ENCODE data around the gene ADGRG3.

The ADGRG3 gene

DNA sequence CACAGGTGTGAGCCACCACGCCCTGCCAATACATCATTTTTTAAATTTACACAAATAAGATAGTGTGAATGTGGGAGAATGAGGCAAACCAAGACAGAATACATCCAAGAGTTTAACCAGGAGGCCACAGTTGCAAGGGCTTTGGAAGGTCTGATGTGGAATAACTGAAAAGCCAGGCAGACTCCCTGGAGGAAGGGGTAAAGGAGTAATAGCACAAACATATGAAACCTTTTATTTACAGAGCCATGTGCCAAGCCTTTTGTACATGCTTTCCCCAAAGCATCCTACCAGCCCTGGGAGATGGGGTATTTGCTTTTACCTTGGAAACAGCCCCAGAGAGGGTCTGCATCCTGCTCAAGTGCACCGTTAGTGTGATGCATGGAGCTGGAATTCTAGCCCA is 4.7 kb downstream of the ADGRG3 start:
- no peak overlapping the region for H3K4me3 ChIP-seq (ENCODE audit: low read depth, low read length)
- TF ChIP-seq, protein P1, sequence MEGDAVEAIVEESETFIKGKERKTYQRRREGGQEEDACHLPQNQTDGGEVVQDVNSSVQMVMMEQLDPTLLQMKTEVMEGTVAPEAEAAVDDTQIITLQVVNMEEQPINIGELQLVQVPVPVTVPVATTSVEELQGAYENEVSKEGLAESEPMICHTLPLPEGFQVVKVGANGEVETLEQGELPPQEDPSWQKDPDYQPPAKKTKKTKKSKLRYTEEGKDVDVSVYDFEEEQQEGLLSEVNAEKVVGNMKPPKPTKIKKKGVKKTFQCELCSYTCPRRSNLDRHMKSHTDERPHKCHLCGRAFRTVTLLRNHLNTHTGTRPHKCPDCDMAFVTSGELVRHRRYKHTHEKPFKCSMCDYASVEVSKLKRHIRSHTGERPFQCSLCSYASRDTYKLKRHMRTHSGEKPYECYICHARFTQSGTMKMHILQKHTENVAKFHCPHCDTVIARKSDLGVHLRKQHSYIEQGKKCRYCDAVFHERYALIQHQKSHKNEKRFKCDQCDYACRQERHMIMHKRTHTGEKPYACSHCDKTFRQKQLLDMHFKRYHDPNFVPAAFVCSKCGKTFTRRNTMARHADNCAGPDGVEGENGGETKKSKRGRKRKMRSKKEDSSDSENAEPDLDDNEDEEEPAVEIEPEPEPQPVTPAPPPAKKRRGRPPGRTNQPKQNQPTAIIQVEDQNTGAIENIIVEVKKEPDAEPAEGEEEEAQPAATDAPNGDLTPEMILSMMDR (IDR thresholded peaks at IDR 0.05; ENCODE audit: low read depth, low read length): no peak

DNA sequence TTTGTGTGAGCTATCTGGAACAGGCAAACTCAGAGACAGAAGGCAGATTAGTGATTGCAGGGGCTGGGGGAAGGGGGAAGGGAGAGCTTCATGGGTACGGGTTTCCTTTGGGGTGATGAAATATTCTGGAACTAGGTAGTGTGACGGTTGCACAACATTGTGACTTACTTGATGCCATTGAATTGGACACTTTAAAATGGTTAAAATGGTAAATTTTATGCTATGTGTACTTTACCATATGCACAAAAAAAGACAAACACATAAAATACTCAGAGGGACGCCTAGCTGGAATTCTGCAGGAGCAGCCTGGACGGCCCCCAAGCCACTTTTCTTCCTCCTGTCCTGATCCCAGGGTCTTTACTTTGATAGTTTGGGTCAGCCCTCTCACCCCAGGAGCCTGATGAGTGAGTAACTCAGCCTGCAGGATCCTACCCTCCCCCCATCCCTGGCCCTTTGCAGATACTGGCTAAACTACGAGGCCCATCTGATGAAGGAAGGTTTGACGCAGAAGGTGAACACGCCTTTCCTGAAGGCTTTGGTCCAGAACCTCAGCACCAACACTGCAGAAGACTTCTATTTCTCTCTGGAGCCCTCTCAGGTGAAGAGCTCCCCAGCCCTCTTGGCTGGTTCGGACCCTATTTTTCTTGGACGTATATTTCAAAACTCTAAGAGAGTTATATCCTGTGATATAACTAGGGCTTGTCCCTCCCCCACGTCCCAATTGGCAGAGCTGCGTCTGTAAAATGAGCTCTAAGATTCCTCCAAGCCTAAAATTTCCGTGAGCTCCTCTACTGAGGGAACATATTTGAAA is 7.8 kb downstream of the ADGRG3 start:
- no peak overlapping the region for H3K4me3 ChIP-seq (ENCODE audit: low read depth, low read length)
- TF ChIP-seq, protein P1 (IDR thresholded peaks at IDR 0.05; ENCODE audit: low read depth, low read length): no peak

DNA sequence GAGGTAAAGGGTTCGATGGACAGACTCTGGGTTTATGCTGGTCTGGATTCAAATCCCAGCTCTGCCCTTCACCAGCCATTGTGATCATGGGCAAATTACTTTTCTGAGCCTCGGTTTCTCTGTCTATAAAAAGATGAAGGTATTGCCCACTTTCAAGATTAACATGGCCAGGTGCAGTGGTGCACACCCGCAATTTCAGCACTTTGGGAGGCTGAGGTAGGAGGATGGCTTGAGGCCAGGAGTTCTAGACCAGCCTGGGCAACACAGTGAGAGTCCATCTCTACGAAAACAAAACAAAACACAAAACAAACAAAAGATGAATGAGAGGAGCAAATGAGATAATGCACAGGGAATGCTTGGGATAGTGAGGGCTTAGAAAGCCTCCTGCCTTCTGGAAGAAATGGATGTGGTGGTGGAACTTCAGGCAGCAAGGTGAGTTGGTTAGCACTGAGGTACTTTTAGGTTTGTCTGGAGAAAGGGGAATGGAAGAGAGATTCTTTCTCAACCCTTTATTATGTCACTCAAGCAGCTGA is 8.5 kb downstream of the ADGRG3 start:
- no peak overlapping the region for H3K4me3 ChIP-seq (ENCODE audit: low read depth, low read length)
- TF ChIP-seq, protein P1 (IDR thresholded peaks at IDR 0.05; ENCODE audit: low read depth, low read length): no peak

DNA sequence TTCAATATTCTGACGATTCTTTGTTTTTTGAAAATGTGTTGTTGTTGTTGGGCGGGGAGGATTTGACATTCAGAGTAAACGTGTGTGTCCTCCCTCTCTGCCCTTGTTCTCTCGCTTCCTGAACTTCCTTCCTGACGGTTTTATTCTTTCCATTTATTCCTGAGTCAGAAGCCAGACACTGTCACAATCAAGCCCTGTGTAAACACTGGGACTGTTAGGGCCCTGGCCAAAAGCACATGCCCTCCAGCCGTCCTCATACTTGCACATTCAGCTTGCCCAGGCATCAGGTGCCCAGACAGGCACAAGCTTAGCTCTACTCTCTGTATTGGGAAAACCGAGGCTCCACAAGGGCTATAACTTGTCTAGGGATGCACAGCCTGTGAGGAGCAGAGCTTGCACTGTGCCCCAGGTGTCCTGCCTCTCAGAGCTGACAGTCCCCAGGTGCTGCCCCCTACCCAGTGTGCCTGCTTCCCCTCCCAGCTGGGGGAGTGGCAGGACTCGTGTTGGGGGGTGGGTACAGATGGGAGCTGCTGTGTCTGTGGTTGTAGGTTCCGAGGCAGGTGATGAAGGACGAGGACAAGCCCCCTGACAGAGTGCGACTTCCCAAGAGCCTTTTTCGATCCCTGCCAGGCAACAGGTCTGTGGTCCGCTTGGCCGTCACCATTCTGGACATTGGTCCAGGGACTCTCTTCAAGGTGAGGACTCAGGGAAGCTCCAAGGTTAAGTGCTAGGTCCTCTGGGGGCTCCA is 9.7 kb downstream of the ADGRG3 start:
- TF ChIP-seq, protein P1 (IDR thresholded peaks at IDR 0.05; ENCODE audit: low read depth, low read length): no peak

DNA sequence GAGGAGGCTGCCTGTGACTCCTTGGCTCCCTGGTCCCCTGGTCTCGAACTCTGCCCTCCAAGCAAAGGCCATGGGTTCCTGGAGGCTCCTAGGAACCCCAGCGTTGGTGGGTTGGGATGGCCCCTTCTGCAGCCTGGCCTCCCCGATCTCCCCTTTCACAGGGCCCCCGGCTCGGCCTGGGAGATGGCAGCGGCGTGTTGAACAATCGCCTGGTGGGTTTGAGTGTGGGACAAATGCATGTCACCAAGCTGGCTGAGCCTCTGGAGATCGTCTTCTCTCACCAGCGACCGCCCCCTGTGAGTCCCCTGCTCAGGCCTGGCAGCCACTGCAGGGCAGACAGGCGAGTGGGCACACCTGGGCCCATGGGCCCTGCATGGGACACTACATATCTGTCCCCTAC is 10.9 kb downstream of the ADGRG3 start:
- no peak overlapping the region for H3K4me3 ChIP-seq (ENCODE audit: low read depth, low read length)
- TF ChIP-seq, protein P1 (IDR thresholded peaks at IDR 0.05; ENCODE audit: low read depth, low read length): no peak

More for the DNA sequence above, 9.7 kb downstream of the ADGRG3 start:
- no peak overlapping the region for H3K4me3 ChIP-seq (ENCODE audit: low read depth, low read length)

DNA sequence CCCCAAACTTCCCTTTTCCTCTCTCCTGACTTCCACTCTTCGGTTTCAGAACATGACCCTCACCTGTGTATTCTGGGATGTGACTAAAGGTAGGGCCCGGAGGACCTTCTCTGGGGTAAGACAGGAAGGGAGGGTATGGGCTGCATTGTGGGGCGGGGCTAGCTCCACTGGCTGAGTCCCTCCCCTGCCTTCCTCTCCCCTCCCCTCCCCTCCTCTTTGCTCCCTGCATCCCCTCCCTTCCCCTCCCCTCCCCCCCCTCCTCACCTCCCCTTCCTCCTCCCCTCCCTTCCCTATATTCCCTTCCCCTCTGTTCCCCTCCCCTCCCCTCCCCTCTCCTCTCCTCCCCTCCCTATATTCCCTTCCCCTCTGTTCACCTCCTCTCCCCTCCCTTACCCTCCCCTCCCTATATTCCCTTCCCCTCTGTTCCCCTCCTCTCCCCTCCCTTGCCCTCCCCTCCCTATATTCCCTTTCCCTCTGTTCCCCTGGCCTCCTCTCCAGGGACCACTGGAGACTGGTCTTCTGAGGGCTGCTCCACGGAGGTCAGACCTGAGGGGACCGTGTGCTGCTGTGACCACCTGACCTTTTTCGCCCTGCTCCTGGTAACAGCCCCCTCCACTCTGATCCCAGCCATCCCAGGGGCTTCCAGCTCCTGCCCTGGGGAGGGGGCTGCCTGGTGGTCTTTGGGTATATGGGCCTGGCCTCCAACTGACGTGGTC is 11.8 kb downstream of the ADGRG3 start:
- H3K4me3 ChIP-seq (ENCODE audit: low read depth, low read length): no peak overlapping the region
- TF ChIP-seq, protein P1 (IDR thresholded peaks at IDR 0.05; ENCODE audit: low read depth, low read length): no peak
